ENCODE data around the gene STX18. TPM values are rescaled to one million over a fixed set of nuclear protein-coding genes. Genes with fewer than 3 reads are reported as not detected.

The STX18 gene
- total and polyA plus RNA-seq, 2 of the 13 experiments (the other 11 are each of a cell fraction or from before 2014, with no cell fraction given), result 23.9 to 37.1 TPM

DNA sequence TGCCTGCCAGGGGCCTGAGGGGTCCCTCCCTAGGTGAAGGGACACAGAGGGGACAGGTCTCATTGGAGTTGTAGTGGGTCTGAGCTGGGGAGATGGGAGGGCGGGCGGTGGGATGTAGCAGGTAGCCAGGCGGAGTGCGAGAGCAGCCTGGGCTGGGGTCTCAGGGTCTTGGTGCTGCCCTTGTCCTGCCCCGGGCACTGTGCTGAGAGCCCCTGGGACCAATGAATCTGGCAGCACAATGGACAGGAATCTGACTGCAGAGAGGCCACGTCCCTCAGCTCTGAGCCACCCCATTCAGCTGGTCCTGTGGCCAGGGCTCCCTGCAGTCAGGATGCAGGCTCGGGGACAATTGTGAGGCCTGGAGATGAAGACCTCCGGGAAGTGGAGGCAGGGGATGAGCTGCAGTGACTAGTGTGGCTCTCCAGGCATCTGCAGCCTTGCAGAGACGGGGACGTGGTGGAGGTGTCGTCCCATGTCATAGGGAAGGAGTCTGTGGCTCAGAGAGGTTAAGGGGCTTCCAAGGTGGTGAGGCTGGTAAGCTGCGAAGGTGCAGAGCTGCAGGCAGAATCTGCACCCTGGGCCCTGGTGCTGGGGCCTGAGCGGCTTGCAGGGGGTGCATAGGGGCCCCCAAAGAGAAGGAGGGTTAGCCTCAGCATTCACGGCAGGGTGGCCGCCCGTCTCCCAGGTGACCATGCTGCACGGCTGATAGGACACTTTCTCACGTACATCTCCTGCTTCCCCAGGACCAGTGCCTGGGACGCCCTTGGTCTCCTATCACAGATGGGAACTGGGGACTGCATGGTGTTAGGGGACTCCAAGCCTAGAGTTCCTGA, 134.3 kb downstream of the STX18 start (continued):
- TF ChIP-seq, protein P1, sequence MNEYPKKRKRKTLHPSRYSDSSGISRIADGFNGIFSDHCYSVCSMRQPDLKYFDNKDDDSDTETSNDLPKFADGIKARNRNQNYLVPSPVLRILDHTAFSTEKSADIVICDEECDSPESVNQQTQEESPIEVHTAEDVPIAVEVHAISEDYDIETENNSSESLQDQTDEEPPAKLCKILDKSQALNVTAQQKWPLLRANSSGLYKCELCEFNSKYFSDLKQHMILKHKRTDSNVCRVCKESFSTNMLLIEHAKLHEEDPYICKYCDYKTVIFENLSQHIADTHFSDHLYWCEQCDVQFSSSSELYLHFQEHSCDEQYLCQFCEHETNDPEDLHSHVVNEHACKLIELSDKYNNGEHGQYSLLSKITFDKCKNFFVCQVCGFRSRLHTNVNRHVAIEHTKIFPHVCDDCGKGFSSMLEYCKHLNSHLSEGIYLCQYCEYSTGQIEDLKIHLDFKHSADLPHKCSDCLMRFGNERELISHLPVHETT (CRISPR knock-in tag; conservative IDR thresholded peaks at IDR 0.05), result no peak
- TF ChIP-seq THYN1 (CRISPR knock-in tag; IDR thresholded peaks at IDR 0.05; ENCODE audit: borderline replicate concordance, low read depth), result no peak

DNA sequence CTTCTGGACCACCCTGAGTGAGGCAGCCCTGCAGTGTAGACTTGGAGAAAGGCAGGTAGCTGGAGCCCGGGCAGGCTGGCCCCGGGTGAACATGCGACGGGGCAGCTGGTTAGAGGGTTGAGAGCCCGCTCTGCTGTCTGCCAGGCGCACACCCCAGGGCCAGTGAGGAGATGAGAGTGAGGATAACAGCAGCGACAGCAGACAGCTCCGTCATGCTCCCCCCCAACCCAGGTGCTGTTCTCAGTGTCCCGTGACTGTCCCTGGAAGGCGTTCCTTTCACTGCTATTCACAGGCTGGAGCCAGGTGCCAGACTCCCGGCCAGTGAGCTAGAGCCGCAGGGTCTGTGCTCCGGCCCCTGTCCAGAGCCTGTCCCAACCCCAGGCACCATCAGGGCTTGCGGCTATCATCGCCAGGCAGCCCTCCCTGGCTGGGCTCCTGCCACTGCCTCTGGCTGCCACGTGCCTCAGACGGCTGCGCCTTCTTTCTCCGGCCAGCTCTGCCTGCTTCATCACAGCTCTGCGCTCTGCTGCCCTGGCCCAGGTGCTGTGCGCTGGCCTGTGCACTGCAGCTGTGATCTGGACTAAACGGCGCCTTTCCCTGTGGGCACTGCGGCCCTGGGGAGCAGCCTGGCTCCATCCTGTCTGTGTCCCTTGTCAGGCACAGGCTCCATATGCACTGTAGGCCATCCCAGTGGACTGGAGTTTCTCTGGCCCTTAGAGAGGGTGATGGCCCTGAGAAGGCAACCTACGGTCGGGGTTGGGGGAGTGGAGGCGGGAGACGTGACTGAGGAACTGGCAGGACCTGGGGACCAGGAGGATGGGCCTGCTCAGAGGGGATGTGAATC, 135.2 kb downstream of the STX18 start:
- TF ChIP-seq HNRNPUL1 (IDR thresholded peaks at IDR 0.05; ENCODE audit: low read depth, low read length) (no peak), ZNF589 (CRISPR knock-in tag; conservative IDR thresholded peaks at IDR 0.05) (no peak), ZBTB7A (CRISPR knock-in tag; IDR thresholded peaks at IDR 0.05) (no peak), ZNF484 (CRISPR knock-in tag; IDR thresholded peaks at IDR 0.05; ENCODE audit: borderline replicate concordance, low read depth) (no peak)
- ChIA-PET POLR2A (no interaction called here), CTCF (ENCODE audit: low intra/inter-chr PET ratio, low total read pairs) (no interaction called here)
- no peak overlapping the region for H3K9ac ChIP-seq (ENCODE audit: insufficient read depth, low read depth, low read length)
- H3K4me3 ChIP-seq (replicated peaks in 1 of 3; ENCODE audit: insufficient read depth in 1 of 3, low read depth in 2 of 3, low read length in 3 of 3), result no peak overlapping the region
- 44% methylated on average over 10 of the region's 28 CpGs for WGBS (ENCODE audit: low lambda C conversion rate)
- no TSS peak for BruUV-seq (replicated peaks)
- H2AFZ ChIP-seq (ENCODE audit: low read length), result no peak overlapping the region
- no peaks in the 10 kb centered on the region for H3K79me2 ChIP-seq (ENCODE audit: insufficient read depth, low read length)
- no peaks in the 10 kb centered on the region for H4K20me1 ChIP-seq (ENCODE audit: insufficient read depth, low read length)
- no peak overlapping the region for H3K27ac ChIP-seq (ENCODE audit: extremely low read length, insufficient read depth, low read length)
- H3K36me3 ChIP-seq (replicated peaks in 1 of 2; ENCODE audit: control insufficient read depth in 1 of 2, insufficient read depth in 2 of 2, low read length in 2 of 2), result no peaks in the 10 kb centered on the region
- FAIRE-seq (no peak), ATAC-seq (peak; percentile 45), DNase-seq (ENCODE audit: low spot score) (no peak)
- no peaks in the 10 kb centered on the region for H3K4me1 ChIP-seq (ENCODE audit: insufficient read depth, low read length)
- in situ Hi-C loops (cut with HindIII; ENCODE audit: extremely low pct_ligation_motif_present, low pct_unique_long_range_greater_than_20kb), result no loop called here
- intact Hi-C loops (cut with micrococcal nuclease; ENCODE audit: unreplicated experiment), result no loop called here
- peaks cover 8 to 58% of the 10 kb centered on the region in 2 experiments; a peak in 3 of 5 replicates for H3K27me3 ChIP-seq (ENCODE audit: control insufficient read depth in 1 of 2, insufficient read depth in 2 of 2, low read length in 2 of 2)
- H3K4me2 ChIP-seq (ENCODE audit: low read depth, low read length), result no peak overlapping the region
- no peaks in the 10 kb centered on the region for H3K9me3 ChIP-seq (ENCODE audit: low read length)

Measured in HepG2 (cell line).